GM18861 (cell line): ENCODE measurements around the gene MED13L.

Experiments
- ATAC-seq: cut with Tn5 transposase; IDR thresholded peaks from one replicate; pipeline ENCODE4 v1.9.1; 2021; ENCODE audit not compliant: unreplicated experiment

MED13L gene

GRCh38 chr12:116026768-116027550, 250.5 kb downstream of the MED13L start:
- ATAC-seq = no peak

- no peak for ATAC-seq
These were observed 251.1 kb downstream of the MED13L start for GRCh38 chr12:116026346-116026745.

- ATAC-seq = no peak
These were observed 252.7 kb downstream of the MED13L start for GRCh38 chr12:116024769-116025168.

- ATAC-seq = no peak
These were observed 258.1 kb downstream of the MED13L start for GRCh38 chr12:116019415-116019814.

- ATAC-seq = no peak
These were observed 259.2 kb downstream of the MED13L start for GRCh38 chr12:116018282-116018681.

GRCh38 chr12:116015525-116015924, 262.0 kb downstream of the MED13L start:
- ATAC-seq = no peak

GRCh38 chr12:116012757-116013156, 264.7 kb downstream of the MED13L start:
- no peak for ATAC-seq

GRCh38 chr12:116011217-116011616, 266.3 kb downstream of the MED13L start:
- no peak for ATAC-seq

GRCh38 chr12:116010467-116010866, 267.0 kb downstream of the MED13L start:
- no peak for ATAC-seq

- ATAC-seq = no peak
These were observed 267.7 kb downstream of the MED13L start for GRCh38 chr12:116009805-116010204.

- ATAC-seq = no peak
These were observed 271.4 kb downstream of the MED13L start for GRCh38 chr12:116006141-116006540.

- no peak for ATAC-seq
These were observed 274.5 kb downstream of the MED13L start for GRCh38 chr12:116002890-116003536.

- ATAC-seq = no peak
These were observed 277.2 kb downstream of the MED13L start for GRCh38 chr12:116000252-116000651.

GRCh38 chr12:115999582-115999981, 277.9 kb downstream of the MED13L start:
- ATAC-seq = no peak

GRCh38 chr12:115998794-115999478, 278.6 kb downstream of the MED13L start:
- ATAC-seq = no peak

GRCh38 chr12:115998119-115998633, 279.3 kb downstream of the MED13L start:
- no peak for ATAC-seq

- no peak for ATAC-seq
These were observed 283.8 kb downstream of the MED13L start for GRCh38 chr12:115993737-115994136.

GRCh38 chr12:115990241-115990640, 287.3 kb downstream of the MED13L start:
- no peak for ATAC-seq

GRCh38 chr12:115988625-115989563, 288.6 kb downstream of the MED13L start:
- no peak for ATAC-seq

GRCh38 chr12:115988212-115988611, 289.3 kb downstream of the MED13L start:
- no peak for ATAC-seq

GRCh38 chr12:115984616-115985015, 292.9 kb downstream of the MED13L start:
- no peak for ATAC-seq
